Mucosa of descending colon (tissue), 3 donors: ENCODE data around the gene RIPOR3. TPM values are rescaled to one million over a fixed set of nuclear protein-coding genes. Genes with fewer than 3 reads are reported as not detected.

Experiments used
- ATAC-seq: fragments of 200-7000 bp; cut with Tn5 transposase; one replicate; pipeline ENCODE4 v1.9.1; 2020; ENCODE audit warnings: mild to moderate bottlenecking, moderate library complexity
- DNase-seq, 3 donors: peaks; one replicate each; pipeline ENCODE4 v3.0.0-alpha.2; 2020
- H3K36me3 ChIP-seq: fragments of 200-600 bp; one replicate; pipeline ENCODE4 v1.8.0; 2021; ENCODE audit warnings: low read depth, mild to moderate bottlenecking
- H3K4me1 ChIP-seq: fragments of 200-600 bp; one replicate; pipeline ENCODE4 v1.8.0; 2021; ENCODE audit warnings: low read depth, mild to moderate bottlenecking
- H3K4me3 ChIP-seq: fragments of 200-600 bp; one replicate; pipeline ENCODE4 v1.8.0; 2021; ENCODE audit warnings: mild to moderate bottlenecking
- H3K9me3 ChIP-seq: fragments of 200-600 bp; one replicate; pipeline ENCODE4 v1.8.0; 2021; ENCODE audit warnings: mild to moderate bottlenecking
- CTCF ChIP-seq: fragments of 200-600 bp; IDR thresholded peaks from one replicate; pipeline ENCODE4 v1.8.0; 2022; ENCODE audit warnings: antibody characterized with exemption, mild to moderate bottlenecking
- intact Hi-C, 2 donors: fragments of 100-400 bp; cut with DNase I in 1 of 2; cut with micrococcal nuclease in 1 of 2; formaldehyde crosslinking; loops; one replicate each; pipeline versions ENCODE4 v1.11.0 to v1.11.1; 2022; cut with DNase I, micrococcal nuclease
- total RNA-seq, 3 donors: library from RNA; stranded (reverse); fragmentation: NEBNext Ultra II Directional in 2 of 3; extraction: Animal tissue kit (Norgen Biotek cat#: 25700) in 2 of 3; gene quantifications; one replicate each; pipeline versions ENCODE4 v1.2.1 to v1.2.4, GENCODE V29; 2021 to 2023
- donor health status: DM: no; HTN: no; CAD: no; lungs with moderate emphysema.
- donor health status: DM: no; HTN: no; CAD: no.
- donor health status: DM: no; HTN: yes; CAD: no.

RIPOR3 gene
- total RNA-seq, 3 donors from 2014 or later = 2.2 to 13.4 (median 5.8) TPM

GRCh38 chr20:50720582-50720981 lies 29.2 kb upstream of the RIPOR3 start:
- Histone ChIP-seq H3K4me3 (no peak overlapping the region), H3K9me3 (no peaks in the 10 kb centered on the region), H3K36me3 (no peaks in the 10 kb centered on the region), H3K4me1 (no peaks in the 10 kb centered on the region)
- DNase-seq = no peak
- TF ChIP-seq CTCF = no peak
- ATAC-seq = no peak
- intact Hi-C loops = no loop called here

GRCh38 chr20:50720026-50720425 lies 28.7 kb upstream of the RIPOR3 start:
- Histone ChIP-seq H3K9me3 (no peaks in the 10 kb centered on the region), H3K36me3 (no peaks in the 10 kb centered on the region), H3K4me3 (no peak overlapping the region), H3K4me1 (no peaks in the 10 kb centered on the region)
- DNase-seq (no peak), ATAC-seq (no peak)
- no peak for TF ChIP-seq CTCF
- intact Hi-C loops = no loop called here

GRCh38 chr20:50719328-50719727 lies 28.0 kb upstream of the RIPOR3 start:
- no peaks in the 10 kb centered on the region for H3K9me3 ChIP-seq
- no peaks in the 10 kb centered on the region for H3K4me1 ChIP-seq
- no peak overlapping the region for H3K4me3 ChIP-seq
- TF ChIP-seq CTCF = no peak
- ATAC-seq = no peak
- DNase-seq = no peak
- intact Hi-C loops = no loop called here
- H3K36me3 ChIP-seq = no peaks in the 10 kb centered on the region

- H3K9me3 ChIP-seq = no peaks in the 10 kb centered on the region
- no peak for ATAC-seq
- no peaks in the 10 kb centered on the region for H3K4me1 ChIP-seq
- H3K4me3 ChIP-seq = no peak overlapping the region
- DNase-seq = no peak
- intact Hi-C loops = no loop called here
- no peaks in the 10 kb centered on the region for H3K36me3 ChIP-seq
- TF ChIP-seq CTCF = no peak
These were observed 26.8 kb upstream of the RIPOR3 start for GRCh38 chr20:50717974-50718761.

- intact Hi-C loops = no loop called here
- DNase-seq = no peak
These were observed 26.0 kb upstream of the RIPOR3 start for GRCh38 chr20:50717312-50717711.

More at GRCh38 chr20:50717312-50717711, 26.0 kb upstream of the RIPOR3 start:
- Histone ChIP-seq H3K4me3 (no peak overlapping the region), H3K36me3 (no peaks in the 10 kb centered on the region), H3K4me1 (no peaks in the 10 kb centered on the region), H3K9me3 (no peaks in the 10 kb centered on the region)
- no peak for TF ChIP-seq CTCF
- no peak for ATAC-seq
